ENCODE data around the gene NDUFC2.
"Not testable (repeated sequence)": the region's sequence is repeated elsewhere in the genome, so short reads cannot be mapped to it uniquely, and the experiment has no call there.

NDUFC2 gene

GRCh38 chr11:78079232-78080083 lies at the start of gene NDUFC2:
NDUFC2 (minus strand) TSS chr11:78079862; CDS start chr11:78079744, 118 bp downstream.
- DNase-seq (ENCODE audit: low spot score) = peak; percentile 83

- no peak for DNase-seq (ENCODE audit: low spot score)
These were observed 47.7 kb upstream of the NDUFC2 start for GRCh38 chr11:78127403-78127802.

GRCh38 chr11:78112582-78113275 lies 33.1 kb upstream of the NDUFC2 start:
- DNase-seq (ENCODE audit: low spot score) = no peak

- DNase-seq (ENCODE audit: low spot score) = no peak
These were observed 31.6 kb upstream of the NDUFC2 start for GRCh38 chr11:78111298-78111697.

- no peak for DNase-seq (ENCODE audit: low spot score)
These were observed 31.2 kb upstream of the NDUFC2 start for GRCh38 chr11:78110830-78111229.

GRCh38 chr11:78110351-78110750 lies 30.7 kb upstream of the NDUFC2 start:
- DNase-seq (ENCODE audit: low spot score) = peak; percentile 15

- DNase-seq (ENCODE audit: low spot score) = no peak
These were observed 29.7 kb upstream of the NDUFC2 start for GRCh38 chr11:78109081-78110015.

- DNase-seq (ENCODE audit: low spot score) = no peak
These were observed 21.2 kb upstream of the NDUFC2 start for GRCh38 chr11:78100676-78101472.

- no peak for DNase-seq (ENCODE audit: low spot score)
These were observed 20.6 kb upstream of the NDUFC2 start for GRCh38 chr11:78100261-78100660.

GRCh38 chr11:78099666-78100065 lies 20.0 kb upstream of the NDUFC2 start:
- DNase-seq (ENCODE audit: low spot score) = no peak

GRCh38 chr11:78097666-78098385 lies 18.2 kb upstream of the NDUFC2 start:
- DNase-seq (ENCODE audit: low spot score) = no peak

GRCh38 chr11:78094250-78094649 lies 14.6 kb upstream of the NDUFC2 start:
- no peak for DNase-seq (ENCODE audit: low spot score)

GRCh38 chr11:78086521-78087074 lies 6.9 kb upstream of the NDUFC2 start:
- not testable (repeated sequence) for DNase-seq (ENCODE audit: low spot score)

- DNase-seq (ENCODE audit: low spot score) = no peak
These were observed 6.3 kb upstream of the NDUFC2 start for GRCh38 chr11:78085972-78086371.

GRCh38 chr11:78084506-78084905 lies 4.8 kb upstream of the NDUFC2 start:
- DNase-seq (ENCODE audit: low spot score) = not testable (repeated sequence)

GRCh38 chr11:78083021-78083420 lies 3.4 kb upstream of the NDUFC2 start:
- no peak for DNase-seq (ENCODE audit: low spot score)

GRCh38 chr11:78082146-78082545 lies 2.5 kb upstream of the NDUFC2 start:
- DNase-seq (ENCODE audit: low spot score) = no peak

GRCh38 chr11:78081583-78081982 lies 1.9 kb upstream of the NDUFC2 start:
- no peak for DNase-seq (ENCODE audit: low spot score)

- peak; percentile 41 for DNase-seq (ENCODE audit: low spot score)
These were observed 1.3 kb upstream of the NDUFC2 start for GRCh38 chr11:78080818-78081495.
